ENCODE data around the gene SIL1.
"Not testable (repeated sequence)": the region's sequence is repeated elsewhere in the genome, so short reads cannot be mapped to it uniquely, and the experiment has no call there.

SIL1 gene

DNA sequence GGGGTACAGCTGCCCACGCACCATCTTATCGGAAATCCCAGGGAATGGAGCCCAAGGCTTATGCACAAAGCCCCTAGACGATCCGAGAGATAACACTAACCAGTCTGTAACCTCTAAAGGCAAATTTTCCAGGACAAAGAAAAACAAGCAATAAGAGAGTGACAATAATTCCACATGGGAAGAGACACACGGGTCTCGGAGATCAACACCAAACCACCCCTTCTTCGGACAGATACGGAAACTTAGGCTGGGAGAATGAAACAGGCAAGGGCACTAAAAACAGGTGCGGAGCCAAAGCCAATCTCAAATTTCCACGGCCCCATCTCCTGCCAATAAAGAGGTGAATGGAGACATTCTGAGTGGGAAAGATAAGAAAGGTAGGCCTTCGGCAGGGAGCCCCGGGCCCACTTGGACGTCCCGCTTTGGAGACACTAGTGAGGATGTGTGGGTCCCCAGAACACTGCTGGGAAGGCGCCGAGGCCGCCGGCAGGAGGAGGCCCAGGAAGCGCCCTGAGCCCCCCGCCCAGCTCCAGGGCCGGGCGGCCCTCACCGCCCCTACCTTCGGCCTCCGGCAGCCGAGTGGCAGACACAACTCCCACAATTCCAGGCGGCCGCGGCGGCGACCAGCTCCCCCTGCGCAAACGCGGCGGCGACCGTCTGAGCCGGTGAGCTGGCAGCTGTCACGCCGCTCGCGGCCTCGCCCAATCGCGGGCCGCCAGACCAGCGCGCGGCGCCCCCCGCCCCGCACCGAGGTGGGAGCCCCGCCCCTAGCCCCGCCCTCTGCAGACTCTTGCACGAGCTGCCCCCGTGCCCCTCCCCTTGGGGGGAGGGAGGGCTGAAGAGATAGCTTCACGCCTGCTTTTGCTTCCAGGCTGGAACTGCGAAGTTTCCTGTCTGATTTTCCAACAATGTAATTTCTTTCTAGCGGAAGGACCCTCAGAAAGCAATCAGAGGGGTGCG, at the start of gene SIL1:
SIL1 (minus strand) TSS at position 659 of the 960 bp plus-strand sequence. CDS start 70,525 bp downstream, outside the sequence.
- peak; percentile 51 for DNase-seq (ENCODE audit: low read depth)

- peak; percentile 27 for DNase-seq (ENCODE audit: low read depth)
These were observed 48.2 kb upstream of the SIL1 start for GRCh38 chr5:139246394-139246793.

- no peak for DNase-seq (ENCODE audit: low read depth)
These were observed 47.6 kb upstream of the SIL1 start for GRCh38 chr5:139245637-139246339.

GRCh38 chr5:139243425-139243970, 45.3 kb upstream of the SIL1 start:
- no peak for DNase-seq (ENCODE audit: low read depth)

DNA sequence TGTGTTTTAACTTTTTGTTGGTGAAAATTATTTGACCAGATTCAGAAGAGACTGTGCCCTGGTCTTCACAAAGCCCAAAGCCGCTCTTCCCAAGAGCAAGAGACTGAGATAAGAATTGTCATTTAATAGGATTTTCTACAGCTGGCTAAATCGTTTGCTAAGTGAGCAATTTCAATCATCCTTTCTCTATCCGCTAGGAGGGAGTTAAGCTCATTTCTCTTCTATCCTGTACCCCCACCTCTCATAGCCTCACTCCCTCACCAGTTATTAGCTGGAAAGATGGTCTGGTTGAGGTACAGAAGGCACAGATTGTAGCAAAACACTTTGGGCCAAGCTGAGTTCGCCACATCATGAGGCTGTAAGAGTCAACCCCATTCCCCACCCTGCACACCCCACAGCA, 43.0 kb upstream of the SIL1 start:
- no peak for DNase-seq (ENCODE audit: low read depth)

GRCh38 chr5:139236479-139236878, 38.3 kb upstream of the SIL1 start:
- DNase-seq (ENCODE audit: low read depth) = no peak

GRCh38 chr5:139232147-139232724, 34.1 kb upstream of the SIL1 start:
- DNase-seq (ENCODE audit: low read depth) = no peak

GRCh38 chr5:139228201-139228803, 30.1 kb upstream of the SIL1 start:
- DNase-seq (ENCODE audit: low read depth) = no peak

DNA sequence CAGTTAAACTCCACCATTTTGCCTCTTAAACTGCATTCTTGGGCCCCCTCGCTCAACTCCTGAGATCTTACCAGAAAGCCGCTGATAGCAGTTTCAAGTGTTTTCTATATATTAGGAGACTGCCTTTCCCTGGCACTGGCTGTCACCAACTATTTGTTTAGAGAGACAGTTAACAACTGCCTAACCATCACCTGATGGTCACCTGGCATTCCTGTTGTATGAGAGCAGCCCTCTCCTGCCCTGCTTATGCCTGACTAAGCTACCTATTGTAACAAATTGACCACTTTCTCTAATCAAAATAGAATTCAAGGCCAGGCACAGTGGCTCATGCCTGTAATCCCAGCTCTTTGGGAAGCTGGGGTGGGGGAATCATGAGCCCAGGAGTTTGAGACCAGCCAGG, 28.0 kb upstream of the SIL1 start:
- DNase-seq (ENCODE audit: low read depth) = no peak

GRCh38 chr5:139223481-139223880, 25.3 kb upstream of the SIL1 start:
- DNase-seq (ENCODE audit: low read depth) = no peak

- no peak for DNase-seq (ENCODE audit: low read depth)
These were observed 24.2 kb upstream of the SIL1 start for GRCh38 chr5:139222346-139222745.

DNA sequence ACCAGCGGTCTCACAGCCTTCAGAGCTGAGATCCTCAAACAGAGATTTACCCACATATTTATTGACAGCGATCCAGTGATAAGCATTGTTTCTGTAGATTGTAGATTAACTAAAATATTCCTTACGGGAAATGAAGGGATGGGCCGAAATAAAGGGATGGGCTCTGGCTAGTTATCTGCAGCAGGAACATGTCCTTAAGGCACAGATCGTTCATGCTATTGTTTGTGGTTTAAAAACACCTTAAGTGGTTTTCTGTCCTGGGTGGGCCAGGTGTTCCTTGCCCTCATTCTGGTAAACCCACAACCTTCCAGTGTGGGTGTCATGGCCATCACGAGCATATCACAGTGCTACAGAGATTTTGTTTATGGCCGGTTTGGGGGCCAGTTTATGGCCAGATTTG, 19.9 kb upstream of the SIL1 start:
- not testable (repeated sequence) for DNase-seq (ENCODE audit: low read depth)

- no peak for DNase-seq (ENCODE audit: low read depth)
These were observed 17.2 kb upstream of the SIL1 start for GRCh38 chr5:139215107-139215975.

GRCh38 chr5:139214646-139215045, 16.5 kb upstream of the SIL1 start:
- DNase-seq (ENCODE audit: low read depth) = no peak

- DNase-seq (ENCODE audit: low read depth) = no peak
These were observed 14.7 kb upstream of the SIL1 start for GRCh38 chr5:139212906-139213305.

DNA sequence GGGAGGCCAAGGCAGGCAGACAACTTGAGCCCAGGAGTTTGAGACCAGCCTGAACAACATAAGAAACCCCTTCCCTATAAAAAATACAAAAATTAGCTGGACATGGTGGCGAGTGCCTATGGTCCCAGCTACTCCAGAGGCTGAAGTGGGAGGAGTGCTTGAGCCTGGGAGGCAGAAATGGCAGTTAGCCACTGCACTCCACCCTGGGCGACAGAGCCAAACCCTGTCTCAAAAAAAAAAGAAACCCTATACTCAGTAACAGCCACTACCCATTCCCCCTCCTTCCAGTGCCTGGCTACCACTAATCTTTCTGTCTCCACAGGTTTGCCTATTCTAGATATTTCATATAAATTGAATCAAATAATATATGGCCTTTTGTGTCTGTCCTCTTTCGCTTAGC, 14.3 kb upstream of the SIL1 start:
- DNase-seq (ENCODE audit: low read depth) = no peak

DNA sequence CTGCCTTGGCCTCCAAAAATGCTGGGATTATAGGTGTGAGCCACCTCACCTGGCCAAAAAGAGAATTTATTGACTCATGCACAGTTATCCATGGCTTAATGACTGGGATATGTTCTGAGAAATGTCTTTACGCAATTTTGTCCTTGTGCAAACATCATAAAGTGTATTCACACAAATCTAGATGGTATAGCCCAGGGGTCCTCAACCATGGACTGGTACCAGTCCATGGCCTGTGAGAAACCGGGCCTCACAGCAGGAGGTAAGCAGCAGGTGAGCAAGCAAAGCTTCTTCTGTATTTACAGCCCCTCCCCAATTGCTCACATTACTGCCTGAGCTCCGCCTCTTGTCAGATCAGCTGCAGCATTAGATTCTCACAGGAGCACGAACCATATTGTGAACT, 12.4 kb upstream of the SIL1 start:
- DNase-seq (ENCODE audit: low read depth) = no peak

DNA sequence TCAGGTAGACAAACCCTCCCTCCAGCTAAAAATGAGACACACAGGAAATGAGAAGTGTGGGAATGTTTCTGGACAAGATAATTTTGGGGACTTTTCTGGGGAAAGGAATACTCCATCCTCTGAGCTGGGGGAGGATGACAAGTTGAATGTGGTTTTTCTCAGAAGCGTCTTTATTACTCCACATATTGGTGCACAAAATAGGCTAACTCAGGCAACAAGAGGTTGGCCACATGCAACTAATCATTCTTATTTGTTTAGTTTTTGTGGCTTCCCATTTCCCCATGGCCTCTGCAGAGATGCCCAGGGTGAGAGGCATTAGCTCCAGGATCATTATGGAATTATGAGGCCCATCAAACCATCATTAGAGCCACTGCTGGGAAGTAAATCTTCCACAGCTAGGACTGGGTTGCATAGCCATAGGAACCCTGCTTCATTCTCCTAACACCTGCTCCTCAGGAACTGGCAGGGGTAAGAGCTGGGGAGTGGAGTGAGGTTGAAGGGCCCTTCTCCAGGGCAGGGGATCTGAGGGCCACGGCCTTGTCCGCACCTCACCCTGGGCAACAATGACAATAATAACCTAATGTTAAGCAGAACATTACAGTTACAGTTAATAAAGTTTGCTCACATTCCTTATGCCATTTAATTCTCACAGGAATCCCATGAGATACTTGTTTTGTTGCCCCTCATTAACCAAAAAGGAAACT, 9.3 kb upstream of the SIL1 start:
- DNase-seq (ENCODE audit: low read depth) = no peak

GRCh38 chr5:139205586-139205985, 7.4 kb upstream of the SIL1 start:
- no peak for DNase-seq (ENCODE audit: low read depth)

DNA sequence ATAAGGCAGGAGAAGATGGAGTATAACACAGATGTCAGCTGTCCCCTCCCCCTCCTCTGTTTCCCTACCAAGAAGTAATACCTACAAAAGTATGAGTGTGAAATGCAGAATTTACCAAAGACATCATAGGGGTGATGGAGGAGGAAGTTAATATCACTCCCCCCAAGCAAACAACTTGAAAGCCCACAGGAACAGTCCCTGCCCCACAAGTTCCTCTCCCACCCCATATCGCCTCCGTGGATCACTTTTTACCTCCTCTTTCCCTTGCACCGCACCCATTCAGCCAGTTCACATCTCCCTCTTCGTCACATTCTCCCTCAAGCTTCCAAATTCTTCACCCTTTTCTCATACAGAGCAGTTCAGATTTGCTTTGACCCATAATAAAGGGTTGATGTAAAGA, 7.0 kb upstream of the SIL1 start:
- no peak for DNase-seq (ENCODE audit: low read depth)
